Measurements from ENCODE around the gene NOL6. TPM values are rescaled to one million over a fixed set of nuclear protein-coding genes. Genes with fewer than 3 reads are reported as not detected.

The NOL6 gene
- total RNA-seq, 2 donors from 2014 or later: 13.9 to 24.9 TPM

- ATAC-seq (peak; percentile 85), DNase-seq (peak; percentile 83)
- intact Hi-C loops (cut with DNase I): loop anchor here (1.0 to 5.0 kb wide), 2 partner anchors 40 to 43 kb away; no protein-coding TSS in a partner anchor
Observed at GRCh38 chr9:33415501-33416038, 58.2 kb downstream of the NOL6 start.

GRCh38 chr9:33414889-33415500 lies 58.7 kb downstream of the NOL6 start:
- ATAC-seq (no peak), DNase-seq (no peak)
- intact Hi-C loops (cut with DNase I): loop anchor here (1.0 to 5.0 kb wide), 2 partner anchors 40 to 43 kb away; no protein-coding TSS in a partner anchor

- intact Hi-C loops (cut with DNase I): no loop called here
- DNase-seq: no peak
- no peak for ATAC-seq
Observed at GRCh38 chr9:33414268-33414667, 59.5 kb downstream of the NOL6 start.

Small RNA genes within 50 kb of the gene (microRNA-seq; reads per million reads assigned to microRNA genes)
- 0 reads per million in 2 donors for gene MIR6851

Other genes with a start within 250 kb of the NOL6 start
- not detected for gene SPINK4, start 233.8 kb downstream of the NOL6 start, total RNA-seq
- gene BAG1, start 209.2 kb downstream of the NOL6 start, total RNA-seq: 100 to 1,000 TPM; 152 to 208 TPM
- gene CHMP5, start 208.9 kb downstream of the NOL6 start, total RNA-seq: 10 to 100 TPM; 45.3 to 45.9 TPM
- gene NFX1, start 183.4 kb downstream of the NOL6 start, total RNA-seq: 10 to 100 TPM; 23.0 to 35.4 TPM
- 100 to 1,000 TPM in 1 of 2 donors, 10 to 100 TPM in 1; 51.8 to 123 TPM for gene AQP7, start 71.4 kb downstream of the NOL6 start, total RNA-seq
- gene AQP3, start 26.3 kb downstream of the NOL6 start, total RNA-seq: 10 to 100 TPM; 14.0 to 22.5 TPM
- gene ANKRD18B, start 50.3 kb upstream of the NOL6 start, total RNA-seq: 1 to 10 TPM in 1 of 2 donors, not detected in 1; 1.1 TPM

Measured in left cardiac atrium (tissue), 4 donors.